NCI-H1048 (cell line): ENCODE results near the gene UTP11.
"Not testable (repeated sequence)": the region's sequence is repeated elsewhere in the genome, so short reads cannot be mapped to it uniquely, and the experiment has no call there.

ENCODE experiments used
- DNase-seq: peaks from one replicate; lab custom pipeline; 2025; lab: John Stamatoyannopoulos, UW

Gene UTP11

GRCh38 chr1:38027201-38028104 lies 14.9 kb downstream of the UTP11 start:
- no peak for DNase-seq

- DNase-seq: no peak
These were observed 15.6 kb downstream of the UTP11 start for GRCh38 chr1:38028105-38028591.

- no peak for DNase-seq
These were observed 16.1 kb downstream of the UTP11 start for GRCh38 chr1:38028671-38029070.

- no peak for DNase-seq
These were observed 16.6 kb downstream of the UTP11 start for GRCh38 chr1:38029081-38029681.

- no peak for DNase-seq
These were observed 17.4 kb downstream of the UTP11 start for GRCh38 chr1:38029685-38030511.

- DNase-seq: no peak
These were observed 18.3 kb downstream of the UTP11 start for GRCh38 chr1:38030596-38031512.

- DNase-seq: no peak
These were observed 19.0 kb downstream of the UTP11 start for GRCh38 chr1:38031513-38031866.

- DNase-seq: not testable (repeated sequence)
These were observed 20.5 kb downstream of the UTP11 start for GRCh38 chr1:38032992-38033391.

- DNase-seq: no peak
These were observed 22.3 kb downstream of the UTP11 start for GRCh38 chr1:38034871-38035270.

- no peak for DNase-seq
These were observed 24.8 kb downstream of the UTP11 start for GRCh38 chr1:38037221-38037939.

GRCh38 chr1:38038861-38039260 lies 26.3 kb downstream of the UTP11 start:
- DNase-seq: no peak

GRCh38 chr1:38039331-38040088 lies 27.0 kb downstream of the UTP11 start:
- DNase-seq: no peak

GRCh38 chr1:38041936-38042834 lies 29.7 kb downstream of the UTP11 start:
- no peak for DNase-seq

GRCh38 chr1:38043036-38043747 lies 30.7 kb downstream of the UTP11 start:
- no peak for DNase-seq

GRCh38 chr1:38044221-38045215 lies 32.0 kb downstream of the UTP11 start:
- no peak for DNase-seq

GRCh38 chr1:38045401-38046332 lies 33.1 kb downstream of the UTP11 start:
- DNase-seq: no peak
